HEK293T (cell line): ENCODE measurements around the gene GRAMD4.

Experiments used
- CTCF ChIA-PET: fragments of 350-600 bp; formaldehyde crosslinking; extraction: SDS; loops from one replicate; lab custom pipeline; 2021; ENCODE audit warnings: antibody characterized with exemption, inconsistent platforms; lab: Yijun Ruan, JAX
- POLR2A ChIA-PET: fragments of 350-600 bp; formaldehyde crosslinking; extraction: SDS; loops from one replicate; lab custom pipeline; 2020; ENCODE audit warnings: antibody characterized with exemption, inconsistent platforms; lab: Yijun Ruan, JAX
- DNase-seq: peaks from one replicate; pipeline ENCODE4 v3.0.0; 2012; ENCODE audit warnings: mixed read lengths; ENCODE audit errors: extremely low spot score
- ARNT ChIP-seq: fragments of 450-650 bp; IDR thresholded peaks from 2 replicates; pipeline ENCODE4 v1.6.1; 2017; ENCODE audit warnings: mild to moderate bottlenecking
- BHLHE40 ChIP-seq: fragments of 450-650 bp; IDR thresholded peaks from 2 replicates; pipeline ENCODE4 v1.6.1; 2016; ENCODE audit warnings: mild to moderate bottlenecking, moderate library complexity, borderline replicate concordance
- CTBP1 ChIP-seq: fragments of 450-650 bp; IDR thresholded peaks from 2 replicates; pipeline ENCODE4 v1.6.1; 2016; ENCODE audit warnings: borderline replicate concordance
- ELF4 ChIP-seq: fragments of 450-650 bp; IDR thresholded peaks from 2 replicates; pipeline ENCODE4 v1.6.1; 2017; ENCODE audit warnings: antibody characterized with exemption
- FOXA1 ChIP-seq: fragments of 450-650 bp; IDR thresholded peaks from 2 replicates; pipeline ENCODE4 v1.6.1; 2016; ENCODE audit warnings: mild to moderate bottlenecking
- FOXK2 ChIP-seq: fragments of 450-650 bp; IDR thresholded peaks from 2 replicates; pipeline ENCODE4 v1.6.1; 2016; ENCODE audit warnings: mild to moderate bottlenecking
- FOXM1 ChIP-seq: fragments of 450-650 bp; IDR thresholded peaks from 2 replicates; pipeline ENCODE4 v1.6.1; 2017; ENCODE audit warnings: mild to moderate bottlenecking, borderline replicate concordance
- HDGF ChIP-seq: fragments of 450-650 bp; IDR thresholded peaks from 2 replicates; pipeline ENCODE4 v1.6.1; 2017; ENCODE audit warnings: antibody characterized with exemption, borderline replicate concordance
- L3MBTL2 ChIP-seq: fragments of 450-650 bp; conservative IDR thresholded peaks from 2 replicates; pipeline ENCODE4 v1.6.1; 2016; ENCODE audit warnings: mild to moderate bottlenecking
- LEF1 ChIP-seq: fragments of 450-650 bp; IDR thresholded peaks from 2 replicates; pipeline ENCODE4 v1.6.1; 2017; ENCODE audit warnings: mild to moderate bottlenecking, borderline replicate concordance
- NFRKB ChIP-seq: fragments of 450-650 bp; IDR thresholded peaks from 2 replicates; pipeline ENCODE4 v1.6.1; 2016; ENCODE audit warnings: mild to moderate bottlenecking, moderate library complexity
- PKNOX1 ChIP-seq: fragments of 450-650 bp; IDR thresholded peaks from 2 replicates; pipeline ENCODE4 v1.6.1; 2016
- SP1 ChIP-seq: fragments of 450-650 bp; IDR thresholded peaks from 2 replicates; pipeline ENCODE4 v1.6.1; 2017
- SUZ12 ChIP-seq: fragments of 450-650 bp; IDR thresholded peaks from 2 replicates; pipeline ENCODE4 v1.6.1; 2016; ENCODE audit warnings: mild to moderate bottlenecking
- TARDBP ChIP-seq: fragments of 450-650 bp; IDR thresholded peaks from 2 replicates; pipeline ENCODE4 v1.6.1; 2016
- ZNF384 ChIP-seq: fragments of 450-650 bp; IDR thresholded peaks from 2 replicates; pipeline ENCODE4 v1.6.1; 2016

GRAMD4 gene

GRCh38 chr22:46674367-46674781 is 54.2 kb downstream of the GRAMD4 start:
- DNase-seq = no peak
- ChIA-PET CTCF (no interaction called here), POLR2A (no interaction called here)
- TF ChIP-seq BHLHE40 = no peak
- TF ChIP-seq L3MBTL2 = no peak
- TF ChIP-seq TARDBP = no peak
- TF ChIP-seq CTBP1 = no peak
- TF ChIP-seq PKNOX1 = no peak
- TF ChIP-seq SP1 = no peak
- no peak for TF ChIP-seq ELF4
- no peak for TF ChIP-seq ZNF384
- TF ChIP-seq NFRKB = no peak
- TF ChIP-seq LEF1 = no peak
- no peak for TF ChIP-seq HDGF
- TF ChIP-seq ARNT = no peak
- no peak for TF ChIP-seq FOXM1
- TF ChIP-seq FOXK2 = no peak
- TF ChIP-seq FOXA1 = no peak
- TF ChIP-seq SUZ12 = no peak

- DNase-seq = no peak
- no peak for TF ChIP-seq SUZ12
- TF ChIP-seq FOXK2 = no peak
- TF ChIP-seq ZNF384 = no peak
- TF ChIP-seq FOXA1 = no peak
- TF ChIP-seq L3MBTL2 = no peak
- TF ChIP-seq LEF1 = no peak
- TF ChIP-seq SP1 = no peak
- CTCF ChIA-PET = no interaction called here
- POLR2A ChIA-PET = no interaction called here
These were observed 54.7 kb downstream of the GRAMD4 start for GRCh38 chr22:46674906-46675305.

- CTCF ChIA-PET = no interaction called here
- DNase-seq = no peak
- POLR2A ChIA-PET = no interaction called here
- TF ChIP-seq NFRKB (no peak), CTBP1 (no peak), L3MBTL2 (no peak), LEF1 (no peak), FOXK2 (no peak), ELF4 (no peak), ZNF384 (no peak), TARDBP (no peak), FOXM1 (no peak), SUZ12 (no peak), FOXA1 (no peak), SP1 (no peak), BHLHE40 (no peak)
These were observed 55.3 kb downstream of the GRAMD4 start for GRCh38 chr22:46675479-46675878.

GRCh38 chr22:46675938-46676337 is 55.8 kb downstream of the GRAMD4 start:
- ChIA-PET CTCF (no interaction called here), POLR2A (no interaction called here)
- no peak for TF ChIP-seq LEF1
- TF ChIP-seq FOXM1 = no peak
- no peak for TF ChIP-seq CTBP1
- no peak for TF ChIP-seq ELF4
- no peak for TF ChIP-seq FOXK2
- TF ChIP-seq SUZ12 = no peak
- TF ChIP-seq NFRKB = no peak
- no peak for DNase-seq

GRCh38 chr22:46676479-46676878 is 56.3 kb downstream of the GRAMD4 start:
- DNase-seq = no peak
- TF ChIP-seq HDGF = no peak
- no peak for TF ChIP-seq LEF1
- TF ChIP-seq BHLHE40 = no peak
- no peak for TF ChIP-seq L3MBTL2
- no peak for TF ChIP-seq SUZ12
- no peak for TF ChIP-seq TARDBP
- TF ChIP-seq NFRKB = no peak
- TF ChIP-seq FOXA1 = no peak
- TF ChIP-seq ZNF384 = no peak
- TF ChIP-seq PKNOX1 = no peak
- TF ChIP-seq FOXM1 = no peak
- no peak for TF ChIP-seq CTBP1
- no peak for TF ChIP-seq FOXK2
- TF ChIP-seq ELF4 = no peak
- no peak for TF ChIP-seq SP1
- ChIA-PET POLR2A (no interaction called here), CTCF (no interaction called here)

GRCh38 chr22:46676881-46677280 is 56.7 kb downstream of the GRAMD4 start:
- CTCF ChIA-PET = no interaction called here
- POLR2A ChIA-PET = no interaction called here

More at GRCh38 chr22:46676881-46677280, 56.7 kb downstream of the GRAMD4 start:
- TF ChIP-seq NFRKB = no peak
- no peak for TF ChIP-seq BHLHE40
- no peak for TF ChIP-seq TARDBP
- TF ChIP-seq SUZ12 = no peak
- TF ChIP-seq FOXA1 = no peak
- no peak for TF ChIP-seq PKNOX1
- no peak for DNase-seq
